GM13976 (cell line): ENCODE data around the gene CABP2.
"Not testable (repeated sequence)": the region's sequence is repeated elsewhere in the genome, so short reads cannot be mapped to it uniquely, and the experiment has no call there.

Experiments used
- DNase-seq: peaks from one replicate; pipeline ENCODE4 v3.0.0; 2012; ENCODE audit warnings: low spot score
- CTCF ChIP-seq: IDR thresholded peaks from 2 replicates; pipeline ENCODE4 v1.5.1; 2012; ENCODE audit warnings: borderline replicate concordance, mild to moderate bottlenecking; ENCODE audit not compliant: insufficient read depth; ENCODE audit errors: extremely low read depth, missing control alignments, control extremely low read depth
- in situ Hi-C: fragments of 300-500 bp; cut with MboI; formaldehyde crosslinking; loops from one replicate; pipeline ENCODE4 v1.12.0; 2022; ENCODE audit warnings: low sequenced_read_pairs, mixed read lengths, inconsistent platforms; ENCODE audit not compliant: unreplicated experiment

CABP2 gene

GRCh38 chr11:67521924-67522323, 1.3 kb downstream of the CABP2 start:
- DNase-seq, result no peak
- no peak for TF ChIP-seq CTCF
- in situ Hi-C loops, result no loop called here

DNA sequence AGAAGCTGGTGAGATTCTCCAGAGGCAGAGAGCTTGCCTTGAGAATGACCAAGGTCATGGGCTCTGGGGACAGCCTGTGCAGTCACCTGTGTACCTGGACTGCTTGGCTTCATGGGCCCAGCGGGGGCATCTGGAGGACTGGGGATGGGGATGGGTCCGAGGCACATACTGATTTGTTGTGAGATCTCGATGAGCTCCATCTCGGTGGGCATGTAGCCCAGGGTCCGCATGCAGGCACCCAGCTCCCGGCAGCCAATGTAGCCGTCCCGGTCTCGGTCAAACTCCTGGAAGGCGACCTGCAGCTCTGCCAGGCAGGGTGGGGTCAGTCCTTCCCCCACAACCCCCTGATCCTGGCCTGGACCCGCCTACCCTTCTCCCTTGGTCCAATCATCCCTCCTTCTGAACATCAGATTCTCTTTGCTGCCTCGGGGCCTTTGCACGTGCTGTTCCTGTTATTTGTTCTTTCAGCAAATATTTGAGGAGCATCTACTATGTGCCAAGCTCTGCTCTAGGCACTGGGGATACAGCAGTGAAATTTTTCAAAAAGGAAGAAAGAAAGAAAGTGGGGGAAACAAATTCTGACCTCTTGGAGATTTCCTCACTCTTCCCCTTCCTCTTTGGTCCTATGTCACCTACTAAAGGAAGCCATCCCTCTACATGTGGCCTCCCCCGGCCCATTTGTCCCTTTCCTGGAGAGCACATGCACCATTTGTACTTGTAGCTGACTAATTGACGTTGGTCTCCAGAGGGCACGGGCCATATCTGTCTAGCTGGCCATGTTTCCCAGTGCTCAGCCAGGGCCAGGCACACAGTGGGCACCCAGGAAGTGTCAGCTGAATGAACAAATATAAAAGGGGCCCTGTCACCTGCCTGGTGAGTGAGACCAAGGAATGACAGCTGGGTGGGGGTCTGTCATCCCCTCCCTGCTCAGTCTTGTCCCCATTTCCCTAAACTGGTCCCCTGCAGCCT, 2.1 kb downstream of the CABP2 start:
- no peak for TF ChIP-seq CTCF
- in situ Hi-C loops, result no loop called here

DNA sequence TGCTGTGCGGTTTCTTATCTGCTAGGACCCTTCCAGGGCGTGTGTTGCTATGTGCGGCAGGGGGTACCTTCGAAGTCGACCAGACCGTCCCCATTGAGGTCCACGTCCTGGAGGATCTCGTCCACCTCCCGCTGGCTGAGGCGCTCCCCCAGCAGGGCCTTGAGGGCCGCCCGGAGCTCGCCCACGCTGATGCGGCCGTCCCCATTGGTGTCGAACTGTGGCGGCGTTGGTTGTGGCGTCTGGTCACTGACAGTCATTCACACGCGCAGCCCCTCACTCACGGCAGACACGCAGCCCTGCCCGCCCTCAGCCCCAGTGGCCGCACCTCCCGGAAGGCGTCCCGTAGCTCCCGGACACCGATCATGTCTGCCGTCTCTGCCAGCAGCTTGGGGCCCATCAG, 3.5 kb downstream of the CABP2 start:
- in situ Hi-C loops, result no loop called here
- no peak for TF ChIP-seq CTCF
- DNase-seq, result no peak

More for the DNA sequence above, 2.1 kb downstream of the CABP2 start:
- no peak for DNase-seq

DNA sequence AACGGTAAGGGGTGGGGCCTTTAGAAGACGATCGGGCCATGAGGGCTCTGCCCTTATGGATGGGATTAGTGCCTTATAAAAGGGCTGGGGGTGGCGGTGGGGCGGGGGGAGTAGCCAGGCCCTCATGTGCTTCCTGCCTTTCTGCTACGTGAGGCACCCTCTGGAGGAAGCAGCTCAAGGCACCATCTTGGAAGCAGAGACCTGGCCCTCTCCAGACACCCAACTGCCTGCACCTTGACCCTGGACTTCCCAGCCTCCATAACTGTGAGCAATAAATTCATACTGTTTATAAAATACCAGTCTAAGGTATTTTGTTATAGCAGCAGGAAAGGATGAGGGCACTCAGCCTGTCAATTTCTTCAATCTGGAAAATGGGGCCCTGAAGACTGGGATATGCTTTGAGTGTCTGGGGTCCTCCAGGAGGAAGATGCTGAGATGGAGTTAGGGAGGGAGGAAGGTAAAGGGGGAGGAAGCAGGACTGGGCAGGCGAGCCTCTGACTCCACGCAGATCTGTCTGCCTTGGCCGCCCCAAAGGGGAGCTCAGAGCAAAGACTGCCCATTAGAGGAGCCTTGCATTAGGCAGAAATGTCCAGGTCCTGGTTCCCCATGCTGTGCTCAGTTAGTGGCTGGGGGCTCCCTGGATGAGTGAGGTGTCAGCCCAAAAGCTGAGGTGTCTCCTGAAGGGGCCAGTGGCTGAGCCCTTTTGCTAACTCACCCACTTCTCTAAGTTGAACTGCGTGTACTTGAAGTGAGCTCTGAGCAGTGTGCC, 5.3 kb downstream of the CABP2 start:
- DNase-seq, result no peak
- in situ Hi-C loops, result no loop called here
- TF ChIP-seq CTCF, result no peak

- DNase-seq, result no peak
- in situ Hi-C loops, result no loop called here
- no peak for TF ChIP-seq CTCF
Measured at GRCh38 chr11:67516806-67517205, 6.4 kb downstream of the CABP2 start.

- in situ Hi-C loops, result no loop called here
- no peak for DNase-seq
Measured at GRCh38 chr11:67514116-67514515, 9.1 kb downstream of the CABP2 start.

DNA sequence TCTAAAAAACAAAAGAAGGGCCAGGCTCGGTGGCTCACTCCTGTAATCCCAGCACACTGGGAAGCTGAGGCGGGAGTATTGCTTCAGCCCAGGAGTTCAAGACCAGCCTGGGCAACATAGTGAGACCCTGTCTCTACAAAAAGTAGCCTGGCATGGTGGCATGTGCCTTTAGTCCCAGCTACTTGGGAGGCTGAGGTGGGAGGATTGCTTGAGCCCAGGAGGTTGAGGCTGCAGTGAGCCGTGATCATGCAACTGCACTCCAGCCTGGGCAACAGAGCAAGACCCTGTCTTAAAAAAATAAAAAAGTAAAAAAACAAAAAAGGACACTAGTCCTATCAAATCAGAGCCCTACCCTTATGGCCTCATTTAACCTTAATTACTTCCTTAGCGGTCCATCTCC, 11.7 kb downstream of the CABP2 start:
- DNase-seq, in situ Hi-C loops: not testable (repeated sequence)

More at GRCh38 chr11:67514116-67514515, 9.1 kb downstream of the CABP2 start:
- no peak for TF ChIP-seq CTCF
